UCSD-AML1 (cell line): ENCODE results near the gene APOBEC4.

ENCODE experiments used
- DNase-seq: peaks from one replicate; lab custom pipeline; 2025; ENCODE audit not compliant: unreplicated experiment; lab: John Stamatoyannopoulos, UW

Gene APOBEC4

GRCh38 chr1:183605904-183606303 is 47.2 kb downstream of the APOBEC4 start:
- no peak for DNase-seq

- peak; percentile 42 for DNase-seq
These were observed 48.3 kb downstream of the APOBEC4 start for GRCh38 chr1:183604815-183605214.

- peak; percentile 58 for DNase-seq
These were observed 48.9 kb downstream of the APOBEC4 start for GRCh38 chr1:183604038-183604808.

- no peak for DNase-seq
These were observed 50.6 kb downstream of the APOBEC4 start for GRCh38 chr1:183602510-183602909.

GRCh38 chr1:183600634-183601033 is 52.5 kb downstream of the APOBEC4 start:
- no peak for DNase-seq

GRCh38 chr1:183600136-183600535 is 53.0 kb downstream of the APOBEC4 start:
- no peak for DNase-seq

- no peak for DNase-seq
These were observed 54.7 kb downstream of the APOBEC4 start for GRCh38 chr1:183598386-183598785.

- DNase-seq = no peak
These were observed 55.3 kb downstream of the APOBEC4 start for GRCh38 chr1:183597656-183598347.

GRCh38 chr1:183596500-183596899 is 56.6 kb downstream of the APOBEC4 start:
- DNase-seq = no peak
